Skin epidermis (tissue), 12 donors: ENCODE measurements around the gene ZNF624.

Experiments
- H3K27ac ChIP-seq, 21 experiments: fragments of 200-600 bp; sonication (generic) in 11 of 21; one replicate each; pipeline ENCODE4 v1.5.0; 2020; ENCODE audit warnings: mild to moderate bottlenecking in 3 of 21, inconsistent platforms in 2 of 21, moderate library complexity in 2 of 21
- H3K4me3 ChIP-seq, 7 experiments: fragments of 200-600 bp; sonication (generic) in 2 of 7; one replicate each; pipeline ENCODE4 v1.5.0; 2020; ENCODE audit warnings: inconsistent platforms in 2 of 7, mild to moderate bottlenecking in 2 of 7, moderate library complexity in 1 of 7

Gene ZNF624

DNA sequence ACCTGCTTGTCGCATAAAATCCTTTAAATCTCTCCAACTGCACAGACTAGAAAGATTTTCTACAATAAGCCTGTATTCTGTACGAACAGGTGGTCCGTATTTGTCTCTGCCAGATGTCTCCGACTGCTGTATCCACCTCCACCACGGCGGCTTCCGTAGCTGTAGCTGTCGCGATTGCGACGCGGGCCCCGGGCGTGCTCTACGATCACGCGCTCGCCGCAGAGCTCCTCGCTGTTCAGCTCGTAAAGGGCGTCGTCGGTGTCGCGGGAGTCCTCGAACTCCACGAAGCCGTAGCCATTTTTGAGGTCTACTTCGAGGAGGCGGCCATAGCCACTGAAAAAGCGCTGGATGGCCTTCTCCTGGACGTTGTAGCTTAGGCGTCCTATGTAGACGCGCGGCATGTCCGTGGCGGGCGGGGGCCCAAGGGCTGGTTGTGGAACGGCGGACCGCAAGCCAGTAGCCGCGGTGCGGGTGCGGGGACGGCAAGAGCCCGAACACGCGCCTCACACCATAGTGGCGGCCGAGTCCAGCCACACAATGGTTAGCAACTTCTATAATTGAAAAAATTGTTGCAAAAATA, 36.1 kb downstream of the ZNF624 start:
- Histone ChIP-seq H3K27ac (no peak overlapping the region), H3K4me3 (no peak overlapping the region)

DNA sequence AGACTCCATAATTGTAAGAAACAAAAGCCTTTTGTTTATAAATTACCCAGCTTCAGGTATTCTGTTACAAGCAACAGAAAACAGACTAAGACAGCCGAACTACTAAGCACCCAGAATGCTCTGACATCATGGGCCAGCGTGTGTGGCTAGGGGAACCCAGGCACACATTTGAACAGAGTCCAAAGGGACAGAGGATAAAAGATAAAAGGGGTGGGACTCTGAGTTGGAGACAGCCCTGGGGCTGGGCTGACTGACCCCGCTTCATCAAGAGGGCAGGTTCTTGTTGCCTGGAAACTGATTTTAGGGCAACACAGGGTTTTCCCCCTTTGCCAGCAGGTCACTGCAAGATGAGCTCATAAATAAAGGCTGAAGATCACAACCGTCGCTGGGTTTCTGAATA, 54.1 kb downstream of the ZNF624 start:
- Histone ChIP-seq H3K27ac (no peak overlapping the region), H3K4me3 (no peak overlapping the region)

DNA sequence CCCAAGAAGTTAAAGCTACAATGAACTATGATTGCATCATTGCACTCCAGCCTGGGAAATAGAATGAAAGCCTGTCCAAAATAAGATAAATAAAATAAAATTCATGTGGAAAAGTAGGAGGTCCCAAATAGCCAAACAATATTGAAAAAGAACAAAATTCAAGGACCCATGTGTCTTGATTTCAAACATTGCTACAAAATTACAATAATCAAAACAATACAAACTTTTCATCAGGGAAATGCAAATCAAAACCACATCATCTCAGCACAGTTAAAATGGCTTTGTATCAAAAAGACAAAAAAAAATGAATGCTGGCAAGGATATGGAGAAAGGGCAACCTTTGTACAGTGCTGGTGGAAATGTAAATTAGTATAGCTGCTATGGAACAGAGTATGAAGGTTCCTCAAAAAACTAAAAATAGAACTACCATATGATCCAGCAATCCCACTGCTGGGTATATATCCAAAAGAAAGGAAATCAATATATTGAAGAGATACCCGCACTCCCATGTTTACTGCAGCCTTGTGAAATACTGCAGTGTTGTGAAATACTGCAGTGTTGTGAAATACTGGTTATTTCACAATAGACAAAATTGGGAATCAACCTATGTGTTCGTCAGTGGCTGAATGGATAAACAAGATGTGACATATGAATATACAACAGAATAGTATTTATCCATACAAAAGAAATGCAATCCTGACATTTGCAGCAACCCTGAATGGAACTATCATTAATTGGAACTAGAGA, 60.1 kb downstream of the ZNF624 start:
- Histone ChIP-seq H3K27ac (no peak overlapping the region), H3K4me3 (no peak overlapping the region)

DNA sequence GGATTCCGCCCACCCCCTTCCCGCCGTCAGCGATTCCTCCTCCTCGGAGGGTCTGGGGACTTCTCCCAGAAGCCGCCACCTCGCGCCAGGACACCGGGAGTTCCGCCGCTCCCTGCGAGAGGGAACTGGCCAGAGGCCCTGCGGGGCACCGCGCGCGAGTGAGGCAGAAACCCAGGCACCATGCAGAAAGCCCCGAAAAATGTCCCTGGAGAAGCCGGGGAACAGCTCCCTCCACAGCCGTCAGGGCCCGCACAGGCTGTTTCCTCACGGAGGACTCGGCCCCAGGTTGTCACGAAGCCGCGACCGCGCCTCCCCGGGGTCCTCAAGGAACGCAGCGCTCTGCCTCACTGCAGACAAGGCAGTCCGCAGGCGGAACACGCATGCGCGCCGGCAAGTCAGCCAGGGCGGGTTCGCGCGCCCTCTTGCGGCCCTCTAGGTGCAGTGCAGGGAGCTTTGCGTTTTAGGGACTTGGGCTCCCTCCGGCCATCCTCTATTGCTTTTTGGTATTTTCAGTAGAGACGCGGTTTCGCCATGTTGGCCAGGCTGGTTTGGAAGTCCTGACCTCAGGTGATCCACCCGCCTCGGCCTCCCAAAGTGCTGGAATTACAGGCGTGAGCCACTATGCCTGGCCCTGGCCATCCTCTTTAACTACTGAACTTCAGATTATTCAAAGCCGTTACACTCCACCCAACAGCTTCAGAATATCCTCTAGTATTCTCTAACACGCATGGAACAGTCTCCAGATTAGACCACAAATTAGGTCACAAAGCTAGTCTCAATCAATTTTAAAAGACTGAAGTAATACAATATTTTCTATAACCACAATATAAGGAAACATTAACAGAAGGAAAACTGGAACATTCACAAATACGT, 64.3 kb downstream of the ZNF624 start:
- peak overlapping the region; percentile 33 to 52 (median 50) for H3K4me3 ChIP-seq
- peak overlapping the region in 13 of 21 experiments; percentile 15 to 78 (median 57) for H3K27ac ChIP-seq

DNA sequence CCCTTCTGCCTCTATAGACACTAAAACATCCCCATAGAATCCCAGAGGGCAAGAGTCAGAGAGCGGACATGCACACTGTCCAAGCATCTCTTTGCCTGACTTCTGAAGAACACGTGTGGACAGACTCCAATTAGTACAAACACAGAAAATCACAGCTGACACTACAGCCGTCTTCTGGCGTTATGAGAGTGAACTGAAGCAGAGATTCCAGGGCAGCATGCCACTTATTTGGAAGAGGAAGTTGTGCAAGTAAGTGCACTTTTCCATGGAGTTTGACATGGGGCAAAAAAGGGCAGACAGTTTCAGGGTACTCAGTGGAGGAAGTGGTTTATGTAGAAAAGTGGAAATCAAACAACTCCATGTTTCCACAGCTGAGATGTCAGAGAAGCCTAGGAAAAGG, 67.9 kb downstream of the ZNF624 start:
- Histone ChIP-seq H3K27ac (no peak overlapping the region), H3K4me3 (no peak overlapping the region)

DNA sequence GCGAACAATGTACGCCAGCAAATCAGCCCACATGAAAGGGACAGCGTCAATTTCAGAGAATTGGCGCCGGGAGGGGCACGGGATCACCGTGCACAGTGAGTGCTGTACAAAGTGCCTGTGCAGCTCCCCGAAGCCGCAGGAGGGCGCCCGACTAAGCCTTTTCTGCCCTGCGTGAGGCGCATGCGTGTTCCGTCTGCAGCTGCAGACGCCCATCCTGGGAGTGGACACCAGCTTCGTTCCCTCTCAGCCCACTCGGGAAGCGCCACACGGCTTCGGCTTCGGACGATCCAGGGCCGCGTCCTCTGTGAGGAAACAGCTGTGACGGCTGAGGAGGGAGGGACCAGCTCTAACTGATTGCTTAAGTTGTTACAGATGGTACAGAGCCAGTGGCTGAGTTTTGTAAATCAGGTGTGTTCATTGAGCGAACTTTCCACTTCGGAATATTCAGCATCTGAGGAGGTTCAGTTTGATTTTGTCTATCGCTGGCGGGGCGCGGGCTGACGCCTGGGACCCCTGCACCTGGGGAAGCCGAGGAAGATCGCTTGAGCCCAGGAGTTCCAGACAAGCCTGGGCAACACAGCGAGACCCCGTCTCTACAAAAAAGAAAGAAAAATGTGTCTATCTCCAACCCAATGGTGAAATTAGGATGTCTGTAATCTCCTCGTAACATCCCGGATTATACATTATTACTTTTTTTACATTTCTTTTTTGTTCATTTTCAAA, 69.2 kb downstream of the ZNF624 start:
- Histone ChIP-seq H3K4me3 (peak overlapping the region in 6 of 7 experiments; percentile 10 to 35 (median 22)), H3K27ac (peak overlapping the region in 3 of 21 experiments; percentile 3 to 19 (median 3))

DNA sequence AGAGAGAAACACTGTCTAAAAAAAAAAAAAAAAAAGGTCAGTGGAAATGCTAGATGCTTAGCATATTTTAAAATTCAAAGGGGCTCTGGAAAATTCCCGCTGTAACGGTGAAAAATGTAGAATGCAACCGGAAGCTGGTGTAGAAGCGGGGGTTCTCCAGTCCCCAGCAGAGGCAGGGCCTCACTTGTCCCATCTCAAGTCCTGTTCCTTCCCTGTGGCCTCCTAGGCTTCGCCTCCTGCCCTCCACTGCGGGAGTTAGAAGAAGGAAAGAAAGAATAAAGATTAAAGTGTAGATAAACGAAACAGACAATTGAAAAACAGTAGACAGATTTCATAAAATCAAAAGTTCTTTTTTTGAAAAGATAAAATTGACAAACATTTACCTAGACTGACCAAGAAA, 69.9 kb downstream of the ZNF624 start:
- Histone ChIP-seq H3K27ac (no peak overlapping the region), H3K4me3 (peak overlapping the region in 1 of 7 experiments; percentile 35)

DNA sequence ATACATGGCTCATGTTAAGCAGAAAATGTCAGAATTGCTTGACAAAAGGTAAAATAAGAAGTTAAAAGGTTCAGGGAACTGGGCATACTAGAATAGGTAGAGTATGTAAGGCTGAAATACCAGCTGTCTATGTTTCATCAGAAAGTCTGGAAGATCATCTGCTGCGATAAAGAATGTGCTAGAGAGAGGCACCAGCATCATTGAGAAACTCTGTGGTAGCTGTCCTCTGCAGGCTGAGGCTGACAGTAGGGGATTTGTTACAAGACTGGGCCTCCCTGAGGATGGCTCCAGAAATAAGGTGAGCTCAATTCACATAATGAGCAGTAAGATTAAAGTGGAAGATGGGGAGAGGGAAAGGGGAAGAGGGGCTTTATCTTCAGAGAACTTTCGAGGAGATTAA, 80.2 kb downstream of the ZNF624 start:
- H3K4me3 ChIP-seq, result no peak overlapping the region
- no peak overlapping the region for H3K27ac ChIP-seq
